ENCODE data around the gene SSUH2. TPM values are rescaled to one million over a fixed set of nuclear protein-coding genes. Genes with fewer than 3 reads are reported as not detected.

SSUH2 gene
- total and polyA plus RNA-seq, 12 donors, result 0.12 to 1.3 (median 0.61) TPM; not detected in 3

DNA sequence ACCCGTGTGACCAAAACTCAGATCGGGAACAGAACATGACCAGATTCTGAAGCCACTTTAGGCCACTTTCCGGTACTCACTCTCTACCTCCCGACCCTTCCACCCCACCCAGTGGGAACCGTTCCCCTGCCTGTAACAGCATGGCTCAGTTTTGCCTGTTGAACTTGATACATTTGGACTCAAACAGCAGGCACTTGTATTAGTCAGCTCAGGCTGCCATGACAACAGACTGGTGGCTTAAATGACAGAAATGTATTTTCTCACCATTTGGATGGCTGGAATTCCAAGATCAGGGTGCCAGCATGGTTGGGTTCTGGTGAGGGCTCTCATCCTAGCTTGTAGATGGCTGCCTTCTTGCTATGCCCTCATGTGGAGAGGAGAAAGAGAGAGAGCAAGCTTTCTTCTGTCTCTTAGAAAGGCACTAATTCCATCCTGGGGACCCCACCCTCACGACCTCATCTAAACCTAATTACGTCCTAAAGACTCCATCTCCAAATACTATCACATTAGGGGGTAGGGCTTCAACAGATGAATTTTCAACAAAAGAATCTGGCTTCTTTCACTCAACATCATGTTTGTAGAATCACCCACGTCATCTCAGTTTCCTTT lies 9.3 kb upstream of the SSUH2 start:
- intact Hi-C loops (cut with DNase I), result no loop called here
- Histone ChIP-seq H3K4me3 (no peak overlapping the region), H3K36me3 (replicated peaks in 1 of 2) (no peaks in the 10 kb centered on the region), H3K4me1 (replicated peaks in 1 of 2) (peaks cover 0 to 11% of the 10 kb centered on the region in 2 donors), H3K27me3 (no peaks in the 10 kb centered on the region), H3K27ac (no peak overlapping the region), H3K9me3 (replicated peaks in 1 of 3) (no peaks in the 10 kb centered on the region)
- WGBS, 4 donors, result 89 to 94% (median 92%) methylated on average over 8 of the region's 8 CpGs
- DNase-seq, result no peak
- TF ChIP-seq, protein P1, sequence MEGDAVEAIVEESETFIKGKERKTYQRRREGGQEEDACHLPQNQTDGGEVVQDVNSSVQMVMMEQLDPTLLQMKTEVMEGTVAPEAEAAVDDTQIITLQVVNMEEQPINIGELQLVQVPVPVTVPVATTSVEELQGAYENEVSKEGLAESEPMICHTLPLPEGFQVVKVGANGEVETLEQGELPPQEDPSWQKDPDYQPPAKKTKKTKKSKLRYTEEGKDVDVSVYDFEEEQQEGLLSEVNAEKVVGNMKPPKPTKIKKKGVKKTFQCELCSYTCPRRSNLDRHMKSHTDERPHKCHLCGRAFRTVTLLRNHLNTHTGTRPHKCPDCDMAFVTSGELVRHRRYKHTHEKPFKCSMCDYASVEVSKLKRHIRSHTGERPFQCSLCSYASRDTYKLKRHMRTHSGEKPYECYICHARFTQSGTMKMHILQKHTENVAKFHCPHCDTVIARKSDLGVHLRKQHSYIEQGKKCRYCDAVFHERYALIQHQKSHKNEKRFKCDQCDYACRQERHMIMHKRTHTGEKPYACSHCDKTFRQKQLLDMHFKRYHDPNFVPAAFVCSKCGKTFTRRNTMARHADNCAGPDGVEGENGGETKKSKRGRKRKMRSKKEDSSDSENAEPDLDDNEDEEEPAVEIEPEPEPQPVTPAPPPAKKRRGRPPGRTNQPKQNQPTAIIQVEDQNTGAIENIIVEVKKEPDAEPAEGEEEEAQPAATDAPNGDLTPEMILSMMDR (IDR thresholded peaks at IDR 0.05), result no peak
- no peak for TF ChIP-seq POLR2A (IDR thresholded peaks at IDR 0.05)

DNA sequence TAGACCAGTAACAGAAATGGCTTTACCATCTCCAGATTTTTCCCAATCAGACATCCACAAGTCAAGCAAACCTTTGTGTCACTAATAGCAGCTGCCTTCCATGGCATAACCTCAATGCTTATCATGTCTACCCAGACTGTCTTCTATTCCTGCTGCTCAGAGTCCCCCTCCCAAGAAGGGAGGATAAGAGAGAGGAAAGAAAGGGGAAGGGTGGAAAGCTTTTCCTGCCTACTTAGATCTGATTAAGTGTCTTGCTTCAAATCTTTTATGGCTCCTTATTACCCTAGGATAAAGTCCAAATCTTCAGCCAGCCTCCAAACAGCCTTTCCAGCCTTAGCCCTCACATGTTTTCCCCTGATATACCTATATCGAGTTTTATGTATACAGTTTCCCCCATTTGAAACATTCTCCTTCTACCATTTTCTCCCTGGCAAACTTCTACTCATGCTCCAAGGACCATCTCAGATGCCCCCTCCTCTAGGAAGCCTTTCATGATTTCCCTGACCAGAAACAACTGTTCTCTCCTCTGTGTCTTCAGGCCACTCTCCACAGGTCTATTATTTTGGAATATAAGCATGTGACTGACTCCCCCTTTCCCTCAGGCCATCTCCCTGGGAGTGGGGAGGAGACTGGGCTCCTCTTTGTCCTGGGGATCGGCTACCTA lies 7.9 kb upstream of the SSUH2 start:
- Histone ChIP-seq H3K36me3 (replicated peaks in 1 of 2) (no peaks in the 10 kb centered on the region), H3K27me3 (no peaks in the 10 kb centered on the region), H3K27ac (no peak overlapping the region), H3K4me1 (replicated peaks in 1 of 2) (no peaks in the 10 kb centered on the region), H3K9me3 (replicated peaks in 1 of 3) (no peaks in the 10 kb centered on the region), H3K4me3 (no peak overlapping the region)
- intact Hi-C loops (cut with DNase I), result no loop called here
- DNase-seq, result no peak
- WGBS, 4 donors, result 70 to 87% (median 80%) methylated on average over 2 of the region's 2 CpGs
- no peak for TF ChIP-seq POLR2A (IDR thresholded peaks at IDR 0.05)
- TF ChIP-seq, protein P1 (IDR thresholded peaks at IDR 0.05), result no peak

DNA sequence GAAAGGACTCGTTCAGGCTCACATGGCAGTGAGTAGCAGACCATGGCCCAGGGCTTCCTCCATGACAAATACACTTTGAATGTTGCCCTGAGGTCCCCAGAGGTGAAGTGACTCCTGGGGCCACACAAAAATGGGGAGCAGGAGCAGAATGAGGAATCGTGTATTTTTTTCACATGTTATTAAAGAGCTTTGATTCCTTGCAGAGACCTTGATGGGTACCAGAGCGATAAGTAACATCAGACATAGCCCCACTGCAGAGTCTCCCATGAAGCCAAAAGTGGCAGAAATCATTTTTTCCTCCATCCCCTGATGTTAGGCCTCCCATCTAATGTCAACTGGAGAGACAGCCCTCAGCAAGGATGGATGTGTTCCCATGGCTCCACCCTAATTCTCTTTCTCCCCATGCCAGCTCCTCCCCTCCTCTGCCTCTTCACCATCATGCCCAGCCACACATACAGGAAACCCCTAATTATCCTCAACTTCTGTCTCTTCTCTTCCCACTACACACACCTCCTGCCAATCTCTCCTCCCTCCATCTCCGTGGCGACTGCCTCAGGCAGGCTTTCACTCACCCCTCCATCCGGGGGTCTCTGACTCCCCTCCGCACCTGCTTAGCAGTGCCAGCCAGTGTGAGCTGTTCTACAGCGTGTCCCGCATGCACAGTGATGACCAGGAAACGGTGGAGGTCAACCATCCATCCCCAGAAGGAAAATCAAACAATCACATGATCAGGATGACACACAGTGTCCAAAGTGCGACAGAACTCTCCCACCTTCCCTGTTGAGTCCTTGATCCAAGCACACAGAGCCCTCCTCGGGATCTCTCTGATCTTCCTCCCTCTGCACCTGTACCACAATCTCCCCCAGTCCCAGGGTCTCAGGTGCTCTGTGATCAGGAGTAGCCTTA lies 7.1 kb upstream of the SSUH2 start:
- H3K9me3 ChIP-seq (replicated peaks in 1 of 3), result no peaks in the 10 kb centered on the region
- H3K27ac ChIP-seq, result no peak overlapping the region
- H3K36me3 ChIP-seq (replicated peaks in 1 of 2), result no peaks in the 10 kb centered on the region
- 75 to 87% (median 80%) methylated on average over 12 of the region's 12 CpGs for WGBS, 4 donors
- H3K4me1 ChIP-seq (replicated peaks in 1 of 2), result no peaks in the 10 kb centered on the region
- TF ChIP-seq, protein P1 (IDR thresholded peaks at IDR 0.05), result no peak
- no peak for TF ChIP-seq POLR2A (IDR thresholded peaks at IDR 0.05)
- H3K27me3 ChIP-seq, result no peaks in the 10 kb centered on the region
- DNase-seq, result no peak
- no peak overlapping the region for H3K4me3 ChIP-seq
- intact Hi-C loops (cut with DNase I), result no loop called here

All from adrenal gland (tissue), 12 donors.